Panc1 (cell line): ENCODE measurements around the gene GABRA4.

Source experiments
- POLR2AphosphoS5 ChIP-seq: IDR thresholded peaks from 2 replicates; pipeline ENCODE4 v1.6.1; 2012; ENCODE audit warnings: mild to moderate bottlenecking, low read depth, low read length, moderate library complexity
- SIN3A ChIP-seq: IDR thresholded peaks from 2 replicates; pipeline ENCODE4 v1.6.1; 2012; ENCODE audit warnings: low read depth, mild to moderate bottlenecking, low read length, moderate library complexity, borderline replicate concordance; ENCODE audit not compliant: insufficient read depth
- TCF7L2 ChIP-seq: IDR thresholded peaks from 2 replicates; pipeline ENCODE4 v1.6.1; 2011; ENCODE audit warnings: mild to moderate bottlenecking, low read depth, low read length, inconsistent platforms
- TF ChIP-seq, protein P1 (sequence below): fragments of 450-650 bp; IDR thresholded peaks from 2 replicates; pipeline ENCODE4 v1.5.1; 2017; ENCODE audit warnings: mild to moderate bottlenecking

DNA sequence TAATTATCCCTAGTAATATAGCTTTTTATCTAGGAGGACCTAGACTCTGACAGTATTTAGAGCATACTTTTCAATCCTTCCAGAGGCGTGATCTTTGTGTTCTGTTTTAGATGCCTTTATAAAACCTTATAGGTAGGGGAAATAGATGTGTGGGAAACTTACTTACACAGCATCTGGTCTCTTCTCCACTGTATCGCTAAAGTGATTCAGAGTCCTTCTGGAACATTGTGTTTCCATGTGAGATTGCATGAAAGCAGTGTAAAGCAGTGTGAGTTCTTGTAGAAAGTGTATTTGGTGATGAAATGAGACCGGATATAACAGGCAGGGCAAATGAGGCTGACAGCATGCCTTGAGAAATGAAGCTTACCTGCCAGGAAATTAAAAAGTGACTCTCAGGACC lies 47.4 kb upstream of the GABRA4 start:
- TF ChIP-seq, protein P1, sequence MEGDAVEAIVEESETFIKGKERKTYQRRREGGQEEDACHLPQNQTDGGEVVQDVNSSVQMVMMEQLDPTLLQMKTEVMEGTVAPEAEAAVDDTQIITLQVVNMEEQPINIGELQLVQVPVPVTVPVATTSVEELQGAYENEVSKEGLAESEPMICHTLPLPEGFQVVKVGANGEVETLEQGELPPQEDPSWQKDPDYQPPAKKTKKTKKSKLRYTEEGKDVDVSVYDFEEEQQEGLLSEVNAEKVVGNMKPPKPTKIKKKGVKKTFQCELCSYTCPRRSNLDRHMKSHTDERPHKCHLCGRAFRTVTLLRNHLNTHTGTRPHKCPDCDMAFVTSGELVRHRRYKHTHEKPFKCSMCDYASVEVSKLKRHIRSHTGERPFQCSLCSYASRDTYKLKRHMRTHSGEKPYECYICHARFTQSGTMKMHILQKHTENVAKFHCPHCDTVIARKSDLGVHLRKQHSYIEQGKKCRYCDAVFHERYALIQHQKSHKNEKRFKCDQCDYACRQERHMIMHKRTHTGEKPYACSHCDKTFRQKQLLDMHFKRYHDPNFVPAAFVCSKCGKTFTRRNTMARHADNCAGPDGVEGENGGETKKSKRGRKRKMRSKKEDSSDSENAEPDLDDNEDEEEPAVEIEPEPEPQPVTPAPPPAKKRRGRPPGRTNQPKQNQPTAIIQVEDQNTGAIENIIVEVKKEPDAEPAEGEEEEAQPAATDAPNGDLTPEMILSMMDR = no peak
- no peak for TF ChIP-seq POLR2AphosphoS5
- TF ChIP-seq SIN3A = no peak
- TF ChIP-seq TCF7L2 = no peak
